ENCODE results near the gene SPON1.
A peak's percentile ranks its signal among the peaks of the same experiment; 100 is the strongest.

Gene SPON1

DNA sequence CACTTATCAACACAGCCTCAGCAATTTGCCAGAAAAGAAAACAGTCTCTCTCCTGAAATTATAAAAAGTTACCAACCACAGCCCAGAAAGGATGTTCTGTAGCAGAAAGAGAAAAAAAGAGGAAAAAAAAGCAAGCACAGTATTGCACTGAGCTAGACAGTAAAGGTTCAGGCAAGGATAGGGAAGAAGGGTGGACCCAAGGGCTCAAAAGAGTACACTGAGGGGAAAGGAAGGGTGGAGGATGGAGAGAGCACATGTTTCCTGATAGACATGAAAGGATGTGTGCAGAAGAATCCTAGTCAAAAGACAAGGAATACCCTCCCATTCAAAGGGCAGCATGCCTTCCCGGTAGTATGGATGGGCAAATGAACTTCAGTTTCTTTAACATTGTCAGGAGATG is 337.4 kb downstream of the SPON1 start:
- no peak for DNase-seq

- DNase-seq: peak; percentile 59 to 69
These were observed 338.3 kb downstream of the SPON1 start for GRCh38 chr11:14300661-14301304.

GRCh38 chr11:14304601-14305000 is 342.1 kb downstream of the SPON1 start:
- no peak for DNase-seq

DNA sequence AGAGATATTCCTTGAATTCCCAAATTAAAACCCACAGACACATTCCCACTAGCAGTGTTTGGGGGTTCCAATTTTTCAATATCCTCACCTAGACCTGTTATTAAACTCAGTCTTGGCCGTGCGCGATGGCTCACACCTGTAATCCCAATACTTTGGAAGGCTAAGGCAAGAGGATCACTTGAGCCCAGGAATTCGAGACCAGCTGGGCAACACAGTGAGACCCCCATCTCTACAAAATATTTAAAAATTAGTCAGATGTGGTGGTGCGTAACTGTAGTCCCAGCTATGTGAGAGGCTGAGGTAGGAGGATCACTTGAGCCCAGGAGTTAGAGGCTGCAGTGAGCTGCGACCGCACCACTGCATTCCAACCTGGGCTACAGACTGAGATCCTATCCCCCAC is 343.1 kb downstream of the SPON1 start:
- no peak for DNase-seq

DNA sequence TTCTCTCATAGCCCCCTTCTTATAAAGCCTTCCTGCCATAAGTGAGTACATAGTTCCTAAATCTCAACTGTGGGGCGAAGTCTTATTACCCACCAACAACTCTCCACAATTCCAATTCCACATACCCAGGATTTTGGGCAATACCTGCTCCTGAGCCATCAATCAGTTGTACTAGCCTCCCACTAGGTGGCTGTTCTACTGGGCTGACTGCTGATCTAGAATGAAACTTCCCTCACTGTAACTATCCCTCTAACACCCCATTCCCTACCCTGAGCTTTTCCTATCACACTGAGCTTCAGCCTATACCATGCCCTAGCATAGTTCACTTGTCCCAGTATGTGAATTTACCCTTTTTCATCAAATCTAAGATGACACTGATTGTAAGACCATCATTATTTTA is 344.0 kb downstream of the SPON1 start:
- no peak for DNase-seq

DNA sequence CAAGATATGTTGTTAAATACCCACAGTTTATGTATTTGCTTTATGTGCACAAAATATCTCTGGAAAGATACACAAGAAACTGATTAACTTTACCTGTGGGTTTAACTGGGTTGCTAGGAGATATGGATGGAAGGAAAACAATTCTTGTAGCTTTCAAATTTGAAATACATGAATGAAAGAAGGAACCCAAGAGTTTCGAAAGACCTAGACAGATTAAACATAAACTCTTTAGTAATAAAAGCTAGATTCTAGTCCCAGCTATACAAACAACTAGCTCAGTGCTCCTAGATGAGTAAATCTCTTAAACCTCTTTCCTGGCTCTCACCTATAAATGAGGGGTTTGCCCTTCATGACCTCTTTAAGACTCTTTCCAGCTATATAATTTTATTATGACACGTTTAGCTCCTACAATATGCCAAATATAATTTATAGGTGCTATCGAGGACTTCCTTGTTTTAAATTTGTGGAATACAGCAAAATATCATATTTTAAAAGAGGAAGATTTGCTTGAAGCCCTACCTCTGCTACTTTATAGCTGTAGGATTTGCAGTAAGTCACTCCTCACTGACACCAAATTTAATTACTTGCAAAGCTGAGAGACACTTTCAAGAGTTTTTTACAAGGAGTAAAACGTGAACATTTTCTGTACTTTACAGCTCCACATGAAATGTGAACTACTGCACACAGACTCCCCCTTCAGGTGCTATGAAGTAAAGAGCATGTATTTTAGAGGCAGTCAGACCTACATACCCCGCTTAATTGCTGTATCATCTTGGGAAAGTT is 345.8 kb downstream of the SPON1 start:
- peak in 1 of 2 donors; percentile 49 for DNase-seq

- DNase-seq: no peak
These were observed 346.4 kb downstream of the SPON1 start for GRCh38 chr11:14308897-14309387.

- DNase-seq: no peak
These were observed 347.1 kb downstream of the SPON1 start for GRCh38 chr11:14309425-14310192.

DNA sequence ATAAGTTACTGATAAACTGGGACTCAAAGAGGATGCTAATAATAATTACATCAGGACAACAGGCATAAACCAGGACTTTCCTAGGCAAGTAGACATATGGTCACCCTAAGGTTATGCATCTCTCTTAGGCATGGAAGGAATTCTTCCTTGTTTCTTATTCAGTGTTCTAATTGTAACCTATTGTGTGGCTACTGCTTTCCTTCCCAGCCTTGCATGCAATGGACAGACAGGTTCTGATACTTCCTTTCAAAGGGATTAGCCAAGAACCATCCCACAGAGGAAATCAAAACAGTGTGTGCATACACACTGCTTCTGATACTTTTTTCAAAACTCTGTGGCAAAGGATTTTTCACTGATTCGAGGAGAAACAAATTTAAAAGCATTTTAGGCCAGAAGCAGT is 348.2 kb downstream of the SPON1 start:
- DNase-seq: no peak

DNA sequence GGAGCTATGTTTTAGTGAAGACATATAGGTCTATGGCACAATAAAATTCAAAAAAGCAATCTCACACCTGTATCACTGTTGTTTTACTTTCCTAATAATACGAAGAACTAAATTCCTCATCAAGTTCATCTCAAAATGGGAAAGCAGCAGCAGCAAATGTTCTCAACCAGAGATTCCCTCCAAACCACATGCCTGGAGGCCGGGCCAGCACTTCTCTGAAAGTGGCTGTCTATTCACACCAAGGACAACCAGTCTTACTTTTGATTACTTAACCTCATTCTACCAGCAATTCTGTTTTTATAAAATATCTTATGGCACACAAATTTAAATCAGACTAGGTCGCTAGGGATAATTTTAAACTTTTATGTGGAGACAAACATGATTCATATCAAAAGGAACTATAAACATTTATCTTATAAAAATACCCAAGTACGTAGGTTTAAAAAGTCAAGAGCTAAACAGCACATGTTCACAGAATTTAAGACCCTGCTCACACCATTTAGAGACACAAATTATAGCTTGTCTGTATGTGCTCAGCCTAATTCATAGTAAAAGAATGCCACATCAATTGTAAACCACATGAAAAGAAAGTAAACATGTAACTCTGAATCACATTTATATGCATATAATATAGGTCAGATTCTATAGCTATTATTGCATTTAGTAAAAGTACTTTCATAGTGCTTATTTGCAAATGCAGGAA is 350.4 kb downstream of the SPON1 start:
- DNase-seq: no peak

DNA sequence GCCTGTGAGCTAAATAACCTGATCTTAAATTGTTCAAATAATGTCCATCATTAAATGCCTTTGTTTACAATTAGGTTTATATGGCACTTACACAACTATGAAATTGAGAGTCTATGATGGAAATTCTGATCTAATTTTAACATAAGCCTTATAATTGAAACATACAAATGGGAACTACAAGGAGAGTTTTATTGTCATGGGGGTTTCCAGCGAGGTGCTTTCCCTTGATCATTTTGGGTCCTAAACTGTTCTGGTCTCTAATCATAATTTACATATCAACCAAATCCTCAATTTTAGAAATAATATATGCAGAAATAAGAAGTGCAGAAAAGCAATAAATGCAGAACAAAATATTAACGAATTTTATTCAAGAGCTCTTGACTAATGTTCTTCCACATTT is 351.6 kb downstream of the SPON1 start:
- peak in 1 of 2 donors; percentile 14 for DNase-seq

GRCh38 chr11:14315130-14315529 is 352.6 kb downstream of the SPON1 start:
- DNase-seq: no peak
